Measurements from ENCODE around the gene ACSL1. TPM values are rescaled to one million over a fixed set of nuclear protein-coding genes. Genes with fewer than 3 reads are reported as not detected.

The ACSL1 gene
- total RNA-seq, 1 donor from 2014 or later, result 5.1 TPM

GRCh38 chr4:184763150-184763780 is 62.5 kb downstream of the ACSL1 start:
- peaks cover 2% of the 10 kb centered on the region for H3K27me3 Mint-ChIP-seq (ENCODE audit: insufficient read depth, low read depth)
- no peaks in the 10 kb centered on the region for H3K4me1 Mint-ChIP-seq
- H3K4me1 ChIP-seq, result no peaks in the 10 kb centered on the region
- TF ChIP-seq EZH2phosphoT487 (IDR thresholded peaks at IDR 0.05) (no peak), CTCF (IDR thresholded peaks at IDR 0.05) (no peak), EZH2 (IDR thresholded peaks at IDR 0.05) (no peak)
- DNase-seq (ENCODE audit: low spot score), result no peak
- H3K4me2 ChIP-seq, result no peak overlapping the region
- no peak overlapping the region for H3K27ac ChIP-seq
- no peaks in the 10 kb centered on the region for H3F3A ChIP-seq (ENCODE audit: low read depth)
- H3K9me3 Mint-ChIP-seq, result no peaks in the 10 kb centered on the region
- peaks cover 3% of the 10 kb centered on the region for H3K36me3 Mint-ChIP-seq
- H3K4me3 ChIP-seq, result no peak overlapping the region
- no peaks in the 10 kb centered on the region for H3K36me3 ChIP-seq
- no peaks in the 10 kb centered on the region for H3K9me3 ChIP-seq (ENCODE audit: low read depth)
- no peak overlapping the region for H3K9ac ChIP-seq
- no peaks in the 10 kb centered on the region for H3K27me3 ChIP-seq
- no peaks in the 10 kb centered on the region for H3K79me2 ChIP-seq (ENCODE audit: low read depth)
- no peak overlapping the region for H3K4me3 Mint-ChIP-seq
- no peaks in the 10 kb centered on the region for H4K20me1 ChIP-seq (ENCODE audit: low read depth)
- no peak overlapping the region for H3K27ac Mint-ChIP-seq
- no peak overlapping the region for H2AFZ ChIP-seq (replicated peaks)

- H3K4me2 ChIP-seq, result no peak overlapping the region
- no peaks in the 10 kb centered on the region for H3F3A ChIP-seq (ENCODE audit: low read depth)
- H3K9ac ChIP-seq, result no peak overlapping the region
- TF ChIP-seq CTCF (IDR thresholded peaks at IDR 0.05) (no peak), EZH2phosphoT487 (IDR thresholded peaks at IDR 0.05) (no peak), EZH2 (IDR thresholded peaks at IDR 0.05) (no peak)
- no peak overlapping the region for H3K27ac Mint-ChIP-seq
- no peaks in the 10 kb centered on the region for H3K79me2 ChIP-seq (ENCODE audit: low read depth)
- no peak overlapping the region for H3K27ac ChIP-seq
- H3K4me3 Mint-ChIP-seq, result no peak overlapping the region
- H2AFZ ChIP-seq (replicated peaks), result no peak overlapping the region
- H4K20me1 ChIP-seq (ENCODE audit: low read depth), result no peaks in the 10 kb centered on the region
- H3K9me3 Mint-ChIP-seq, result no peaks in the 10 kb centered on the region
- H3K27me3 Mint-ChIP-seq (ENCODE audit: insufficient read depth, low read depth), result peaks cover 2% of the 10 kb centered on the region
- DNase-seq (ENCODE audit: low spot score), result no peak
- no peaks in the 10 kb centered on the region for H3K4me1 ChIP-seq
- no peaks in the 10 kb centered on the region for H3K4me1 Mint-ChIP-seq
- H3K4me3 ChIP-seq, result no peak overlapping the region
- no peaks in the 10 kb centered on the region for H3K9me3 ChIP-seq (ENCODE audit: low read depth)
- no peaks in the 10 kb centered on the region for H3K36me3 Mint-ChIP-seq
- no peaks in the 10 kb centered on the region for H3K27me3 ChIP-seq
- no peaks in the 10 kb centered on the region for H3K36me3 ChIP-seq
Observed at GRCh38 chr4:184762100-184762499, 63.7 kb downstream of the ACSL1 start.

GRCh38 chr4:184760681-184761080 is 65.1 kb downstream of the ACSL1 start:
- Histone ChIP-seq H3K4me1 (no peaks in the 10 kb centered on the region), H3K9me3 (ENCODE audit: low read depth) (no peaks in the 10 kb centered on the region), H3K9ac (no peak overlapping the region), H3K79me2 (ENCODE audit: low read depth) (no peaks in the 10 kb centered on the region), H3F3A (ENCODE audit: low read depth) (no peaks in the 10 kb centered on the region), H3K36me3 (no peaks in the 10 kb centered on the region), H4K20me1 (ENCODE audit: low read depth) (no peaks in the 10 kb centered on the region), H2AFZ (replicated peaks) (no peak overlapping the region), H3K4me3 (no peak overlapping the region), H3K4me2 (no peak overlapping the region), H3K27me3 (no peaks in the 10 kb centered on the region), H3K27ac (no peak overlapping the region)
- Mint-ChIP-seq H3K27ac (no peak overlapping the region), H3K4me1 (no peaks in the 10 kb centered on the region), H3K9me3 (no peaks in the 10 kb centered on the region), H3K27me3 (ENCODE audit: insufficient read depth, low read depth) (peaks cover 2% of the 10 kb centered on the region), H3K4me3 (no peak overlapping the region), H3K36me3 (no peaks in the 10 kb centered on the region)
- TF ChIP-seq CTCF (IDR thresholded peaks at IDR 0.05) (no peak), EZH2phosphoT487 (IDR thresholded peaks at IDR 0.05) (no peak), EZH2 (IDR thresholded peaks at IDR 0.05) (no peak)
- DNase-seq (ENCODE audit: low spot score), result no peak
